ENCODE results near the gene PPFIA2. TPM values are rescaled to one million over a fixed set of nuclear protein-coding genes. Genes with fewer than 3 reads are reported as not detected.
"Not testable (repeated sequence)": the region's sequence is repeated elsewhere in the genome, so short reads cannot be mapped to it uniquely, and the experiment has no call there.

Gene PPFIA2
- polyA plus RNA-seq, 1 experiment = 0.20 TPM

GRCh38 chr12:81596558-81596957 lies 162.6 kb downstream of the PPFIA2 start:
- Histone ChIP-seq H3K9me3 (ENCODE audit: control insufficient read depth, insufficient read depth, low read length) (no peaks in the 10 kb centered on the region), H3K27me3 (ENCODE audit: control insufficient read depth, insufficient read depth, low read length) (no peaks in the 10 kb centered on the region), H3K4me3 (ENCODE audit: low read depth, low read length) (no peak overlapping the region), H3K27ac (ENCODE audit: low read depth, low read length) (no peak overlapping the region)
- no peak for DNase-seq (ENCODE audit: low read depth, low spot score)
- POLR2A ChIA-PET = no interaction called here
- TF ChIP-seq CTCF (IDR thresholded peaks at IDR 0.05; ENCODE audit: low read depth, low read length) = no peak
- CTCF ChIA-PET = no interaction called here

DNA sequence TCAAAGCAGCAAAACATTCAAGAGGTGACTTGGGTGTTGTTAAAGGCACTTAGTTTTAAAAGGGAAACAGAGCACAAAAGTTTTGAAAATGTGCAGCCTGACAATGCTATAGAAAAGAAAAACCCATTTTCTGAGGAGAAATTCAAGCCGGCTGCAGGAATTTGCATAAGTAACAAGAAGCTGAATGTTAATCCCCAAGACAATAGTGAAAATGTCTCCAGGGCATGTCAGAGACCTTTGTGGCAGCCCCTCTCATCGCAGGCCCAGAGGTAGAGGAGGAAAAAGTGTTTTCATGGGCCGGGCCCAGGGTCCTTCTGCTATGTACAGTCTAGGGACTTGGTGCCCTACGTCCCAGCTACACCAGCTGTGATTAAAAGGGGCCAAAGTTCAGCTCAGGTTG lies 167.9 kb downstream of the PPFIA2 start:
- Histone ChIP-seq H3K27me3 (ENCODE audit: control insufficient read depth, insufficient read depth, low read length) (no peaks in the 10 kb centered on the region), H3K9me3 (ENCODE audit: control insufficient read depth, insufficient read depth, low read length) (no peaks in the 10 kb centered on the region), H3K27ac (ENCODE audit: low read depth, low read length) (no peak overlapping the region), H3K4me3 (ENCODE audit: low read depth, low read length) (no peak overlapping the region)
- CTCF ChIA-PET = no interaction called here
- DNase-seq (ENCODE audit: low read depth, low spot score) = no peak
- POLR2A ChIA-PET = no interaction called here
- TF ChIP-seq CTCF (IDR thresholded peaks at IDR 0.05; ENCODE audit: low read depth, low read length) = no peak

DNA sequence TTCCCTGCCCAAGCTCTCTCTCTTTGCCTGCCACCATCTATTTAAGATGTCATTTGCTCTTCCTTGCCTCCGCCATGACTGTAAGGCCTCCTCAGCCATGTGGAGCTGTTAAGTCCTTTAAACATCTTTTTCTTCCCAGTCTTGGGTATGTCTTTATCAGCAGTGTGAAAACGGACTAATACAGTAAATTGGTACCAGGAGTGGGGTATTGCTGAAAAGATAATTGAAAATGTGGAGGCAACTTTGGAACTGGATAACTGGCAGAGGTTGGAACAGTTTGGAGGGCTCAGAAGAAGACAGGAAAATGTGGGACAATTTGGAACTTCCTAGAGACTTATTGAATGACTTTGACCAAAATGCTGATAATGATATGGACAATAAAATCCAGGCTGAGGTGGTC lies 168.4 kb downstream of the PPFIA2 start:
- POLR2A ChIA-PET; H3K9me3 ChIP-seq (ENCODE audit: control insufficient read depth, insufficient read depth, low read length); DNase-seq (ENCODE audit: low read depth, low spot score); H3K4me3 ChIP-seq (ENCODE audit: low read depth, low read length); H3K27ac ChIP-seq (ENCODE audit: low read depth, low read length); H3K27me3 ChIP-seq (ENCODE audit: control insufficient read depth, insufficient read depth, low read length); CTCF ChIA-PET: not testable (repeated sequence)

DNA sequence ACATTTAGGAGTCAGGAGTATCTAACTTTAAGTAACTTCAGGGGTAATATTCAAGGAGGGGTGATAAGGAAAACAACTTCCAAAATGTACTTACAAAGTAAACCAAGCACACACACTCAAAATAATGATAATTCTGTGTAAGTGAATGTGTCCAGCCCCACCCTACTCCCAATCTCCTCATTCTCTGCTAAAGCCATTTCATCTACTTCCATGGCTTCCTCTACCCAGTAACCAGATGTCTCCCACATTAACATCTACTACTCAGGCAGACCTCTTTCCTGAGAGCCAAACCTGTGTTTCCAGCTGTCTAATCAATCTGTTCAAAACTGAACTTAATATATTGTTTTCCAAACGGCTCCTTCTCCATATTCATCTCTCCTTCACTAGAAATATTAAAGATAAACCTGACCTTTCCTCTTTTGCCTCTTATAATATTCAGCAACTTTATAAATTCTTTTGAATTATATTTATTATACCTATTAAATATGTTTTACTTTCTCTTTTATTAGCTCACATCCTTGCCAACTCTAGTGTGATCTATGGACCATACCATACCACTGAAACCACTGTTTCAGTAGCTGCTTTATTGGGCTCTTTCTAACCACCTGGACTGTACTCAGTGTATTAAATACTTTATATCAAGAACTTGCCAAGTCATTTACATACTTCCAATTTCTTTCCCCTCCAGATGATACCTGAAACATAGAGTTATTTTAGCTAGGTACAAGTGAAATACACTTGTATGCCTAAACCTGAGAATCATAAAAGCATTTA lies 170.7 kb downstream of the PPFIA2 start:
- POLR2A ChIA-PET = no interaction called here
- Histone ChIP-seq H3K4me3 (ENCODE audit: low read depth, low read length) (no peak overlapping the region), H3K27ac (ENCODE audit: low read depth, low read length) (no peak overlapping the region), H3K27me3 (ENCODE audit: control insufficient read depth, insufficient read depth, low read length) (no peaks in the 10 kb centered on the region), H3K9me3 (ENCODE audit: control insufficient read depth, insufficient read depth, low read length) (no peaks in the 10 kb centered on the region)
- CTCF ChIA-PET = no interaction called here
- DNase-seq (ENCODE audit: low read depth, low spot score) = no peak
- no peak for TF ChIP-seq CTCF (IDR thresholded peaks at IDR 0.05; ENCODE audit: low read depth, low read length)

GRCh38 chr12:81585787-81586186 lies 173.4 kb downstream of the PPFIA2 start:
- Histone ChIP-seq H3K27ac (ENCODE audit: low read depth, low read length) (no peak overlapping the region), H3K4me3 (ENCODE audit: low read depth, low read length) (no peak overlapping the region), H3K27me3 (ENCODE audit: control insufficient read depth, insufficient read depth, low read length) (no peaks in the 10 kb centered on the region), H3K9me3 (ENCODE audit: control insufficient read depth, insufficient read depth, low read length) (no peaks in the 10 kb centered on the region)
- POLR2A ChIA-PET = no interaction called here
- no peak for TF ChIP-seq CTCF (IDR thresholded peaks at IDR 0.05; ENCODE audit: low read depth, low read length)
- CTCF ChIA-PET = interaction anchor here (0.9 kb wide), 1 partner anchor 135 kb away, joined by 3 read pairs; no protein-coding TSS in a partner anchor
- DNase-seq (ENCODE audit: low read depth, low spot score) = no peak
